GM19452 (cell line): ENCODE data around the gene HIGD1B.

ENCODE experiments used
- ATAC-seq: cut with Tn5 transposase; IDR thresholded peaks from one replicate; pipeline ENCODE4 v1.9.1; 2021; ENCODE audit not compliant: unreplicated experiment

Gene HIGD1B

GRCh38 chr17:44832805-44833204 is 14.9 kb upstream of the HIGD1B start:
- ATAC-seq, result no peak

- ATAC-seq, result no peak
These were observed 10.5 kb upstream of the HIGD1B start for GRCh38 chr17:44837196-44837595.

- ATAC-seq, result no peak
These were observed 7.4 kb upstream of the HIGD1B start for GRCh38 chr17:44840274-44840673.

- ATAC-seq, result no peak
These were observed 6.7 kb upstream of the HIGD1B start for GRCh38 chr17:44840936-44841335.

DNA sequence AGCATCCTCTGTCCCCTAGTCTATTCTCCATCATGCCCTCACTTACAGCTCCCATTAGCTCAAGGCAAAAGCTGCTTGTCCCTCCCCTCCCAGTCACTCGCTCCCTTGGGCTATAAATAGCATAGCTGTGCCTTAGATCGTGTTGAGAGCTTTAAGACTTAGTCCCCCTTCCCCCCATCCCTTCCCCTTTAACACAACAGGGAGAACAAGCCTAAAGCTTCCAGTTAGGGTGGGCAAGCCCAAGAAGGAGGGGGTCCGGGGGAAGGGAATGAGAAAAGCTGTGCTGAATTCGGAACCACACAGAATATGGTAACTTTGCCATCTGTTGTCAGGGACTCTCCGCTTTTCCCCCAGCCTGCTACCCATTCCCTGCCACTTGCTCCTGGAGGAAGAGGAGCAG is 4.9 kb upstream of the HIGD1B start:
- no peak for ATAC-seq

- no peak for ATAC-seq
These were observed 3.3 kb upstream of the HIGD1B start for GRCh38 chr17:44844390-44844830.

- no peak for ATAC-seq
These were observed 1.5 kb upstream of the HIGD1B start for GRCh38 chr17:44846206-44846605.

DNA sequence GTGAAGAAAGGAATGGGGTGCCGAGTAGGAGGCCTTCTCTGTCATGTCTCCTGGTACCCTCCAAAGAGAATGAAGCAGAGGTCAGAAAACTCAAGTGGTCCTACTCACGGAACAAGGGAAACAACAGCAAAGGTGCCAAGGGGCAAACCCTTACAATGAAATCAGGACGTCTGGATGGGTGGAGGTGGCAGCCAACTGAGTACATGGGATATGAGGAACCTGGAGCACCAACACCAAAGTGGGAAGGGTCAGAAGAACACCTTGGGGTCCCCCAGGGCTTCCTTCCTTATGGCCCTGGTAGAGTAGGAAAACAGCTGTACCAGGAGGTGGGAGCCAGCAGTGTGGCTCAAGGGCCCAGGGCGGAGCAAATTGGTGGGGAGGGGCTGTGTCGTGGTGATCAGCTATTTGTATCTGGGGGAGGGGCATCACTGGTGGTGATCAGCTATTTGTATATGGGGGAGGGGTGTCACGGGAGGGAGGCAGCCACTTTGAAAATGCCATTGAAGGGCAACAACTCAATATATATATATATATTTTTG is 643 bp downstream of the HIGD1B start:
- ATAC-seq, result no peak

DNA sequence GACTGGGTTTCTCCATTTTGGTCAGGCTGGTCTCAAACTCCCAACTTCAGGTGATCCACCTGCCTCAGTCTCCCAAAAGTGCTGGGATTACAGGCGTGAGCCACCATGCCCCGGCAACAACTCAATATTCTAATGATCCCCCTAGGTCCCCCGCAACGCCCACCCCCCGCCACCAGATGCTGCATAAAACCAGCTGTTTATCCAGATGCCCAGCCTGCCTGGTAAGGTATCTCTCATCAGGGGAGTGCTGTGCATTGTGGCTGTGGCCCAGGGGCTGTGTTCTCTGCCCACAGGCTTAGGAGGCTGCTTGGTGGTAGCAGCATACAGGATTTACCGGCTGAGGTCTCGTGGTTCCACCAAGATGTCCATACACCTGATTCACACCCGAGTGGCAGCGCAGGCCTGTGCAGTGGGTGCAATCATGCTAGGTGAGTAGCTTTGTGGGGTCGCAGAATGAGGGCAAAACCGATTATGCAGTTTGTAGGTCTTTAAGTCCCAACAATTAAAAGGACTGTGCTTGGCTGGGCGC is 1.3 kb downstream of the HIGD1B start:
- ATAC-seq, result no peak

DNA sequence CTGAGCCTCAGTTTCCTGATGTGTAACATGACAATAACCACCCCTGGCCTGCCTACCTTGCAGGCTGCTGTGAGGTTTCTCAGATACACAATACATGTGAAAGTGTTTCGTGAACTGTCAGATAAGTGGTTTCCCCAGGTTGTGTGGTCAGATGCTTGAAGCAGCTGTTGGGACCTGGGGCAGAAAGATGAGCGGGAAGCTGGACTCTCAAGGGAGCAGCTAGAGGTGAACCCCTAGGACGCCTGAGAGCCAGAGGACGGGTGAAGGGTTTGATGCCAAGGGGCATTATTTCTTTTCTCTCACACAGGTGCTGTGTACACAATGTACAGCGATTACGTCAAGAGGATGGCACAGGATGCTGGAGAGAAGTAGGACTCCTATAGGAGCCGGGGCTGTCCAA is 2.3 kb downstream of the HIGD1B start:
- no peak for ATAC-seq

- ATAC-seq, result no peak
These were observed 2.9 kb downstream of the HIGD1B start for GRCh38 chr17:44850612-44851011.

DNA sequence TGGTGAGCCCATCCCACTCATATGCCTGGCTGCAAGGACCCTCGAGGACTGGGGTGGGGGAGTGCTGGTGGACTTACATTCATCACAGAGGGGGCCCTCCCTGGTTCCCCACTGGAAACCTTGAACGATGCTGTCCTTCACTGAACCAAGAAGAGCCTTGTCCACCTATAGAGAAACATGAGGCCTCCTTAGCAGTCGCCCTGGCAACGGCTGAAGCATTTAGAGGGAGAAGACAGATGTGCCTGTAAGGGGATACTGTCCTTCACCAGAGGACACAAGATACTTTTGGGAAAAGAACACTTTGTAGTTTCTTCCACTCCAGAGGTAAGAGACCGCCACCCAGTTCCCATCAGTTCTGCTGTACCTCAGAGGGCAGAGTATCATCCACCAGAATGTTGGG is 6.5 kb downstream of the HIGD1B start:
- ATAC-seq, result no peak

DNA sequence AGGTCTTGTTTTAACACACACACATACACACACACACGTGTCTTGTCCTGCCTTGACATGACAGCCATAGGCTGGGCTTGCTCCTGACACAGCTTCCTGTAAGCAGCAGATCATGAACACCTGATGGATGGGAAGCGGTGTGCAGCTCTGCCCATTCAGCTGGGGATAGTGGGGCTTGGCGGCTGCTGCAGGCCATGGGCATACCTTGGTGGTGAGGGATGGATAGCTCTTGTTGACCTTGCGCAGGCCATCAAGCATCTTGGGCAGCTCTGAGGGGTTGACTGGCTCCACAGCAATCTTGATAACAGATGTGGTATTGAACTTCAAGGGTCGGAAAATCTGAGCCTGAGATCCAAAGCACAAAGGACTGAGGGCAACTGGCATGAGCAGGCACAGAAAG is 12.0 kb downstream of the HIGD1B start:
- ATAC-seq, result no peak

GRCh38 chr17:44862278-44862914 is 14.7 kb downstream of the HIGD1B start:
- ATAC-seq, result no peak

GRCh38 chr17:44863061-44863918 is 15.6 kb downstream of the HIGD1B start:
- no peak for ATAC-seq

GRCh38 chr17:44864831-44865230 is 17.1 kb downstream of the HIGD1B start:
- ATAC-seq, result no peak

GRCh38 chr17:44865231-44865660 is 17.6 kb downstream of the HIGD1B start:
- no peak for ATAC-seq

GRCh38 chr17:44865931-44866330 is 18.2 kb downstream of the HIGD1B start:
- ATAC-seq, result no peak

- ATAC-seq, result no peak
These were observed 20.2 kb downstream of the HIGD1B start for GRCh38 chr17:44867841-44868240.

- ATAC-seq, result no peak
These were observed 23.9 kb downstream of the HIGD1B start for GRCh38 chr17:44871556-44871955.

- ATAC-seq, result no peak
These were observed 24.6 kb downstream of the HIGD1B start for GRCh38 chr17:44872131-44872768.
